A549 treated with Hydrocortisone at 1 μM for 4 hours (cell line): Measurements from ENCODE around the gene FASLG. TPM values are rescaled to one million over a fixed set of nuclear protein-coding genes. Genes with fewer than 3 reads are reported as not detected.

Experiments
- total RNA-seq: library from RNA; stranded (reverse); fragments of 200-300 nt; extraction: Qiagen RNA extraction; gene quantifications from 5 replicates; pipeline ENCODE4 v1.2.3, GENCODE V29; 2022

Gene FASLG
- total RNA-seq = not detected in 5 replicates

DNA sequence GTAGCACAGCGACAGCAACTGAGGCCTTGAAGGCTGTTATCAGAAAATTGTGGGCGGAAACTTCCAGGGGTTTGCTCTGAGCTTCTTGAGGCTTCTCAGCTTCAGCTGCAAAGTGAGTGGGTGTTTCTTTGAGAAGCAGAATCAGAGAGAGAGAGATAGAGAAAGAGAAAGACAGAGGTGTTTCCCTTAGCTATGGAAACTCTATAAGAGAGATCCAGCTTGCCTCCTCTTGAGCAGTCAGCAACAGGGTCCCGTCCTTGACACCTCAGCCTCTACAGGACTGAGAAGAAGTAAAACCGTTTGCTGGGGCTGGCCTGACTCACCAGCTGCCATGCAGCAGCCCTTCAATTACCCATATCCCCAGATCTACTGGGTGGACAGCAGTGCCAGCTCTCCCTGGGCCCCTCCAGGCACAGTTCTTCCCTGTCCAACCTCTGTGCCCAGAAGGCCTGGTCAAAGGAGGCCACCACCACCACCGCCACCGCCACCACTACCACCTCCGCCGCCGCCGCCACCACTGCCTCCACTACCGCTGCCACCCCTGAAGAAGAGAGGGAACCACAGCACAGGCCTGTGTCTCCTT, at the start of gene FASLG:
TSS of gene FASLG (plus strand) at position 233 of the 583 bp plus-strand sequence. CDS start at position 332, 99 bp downstream.

Other genes with a start within 250 kb of the FASLG start
- gene C1orf105, start 238.4 kb upstream of the FASLG start, total RNA-seq = not detected in 5 replicates
- gene PIGC, start 215.0 kb upstream of the FASLG start, total RNA-seq = 30.8 to 39.3 TPM (median 37.6 TPM) in 5 replicates
- 8.7 to 11.7 TPM (median 9.2 TPM) in 5 replicates for gene SUCO, start 126.0 kb upstream of the FASLG start, total RNA-seq